ENCODE results near the gene KRT20.
"Not testable (repeated sequence)": the region's sequence is repeated elsewhere in the genome, so short reads cannot be mapped to it uniquely, and the experiment has no call there.

KRT20 gene, protein sequence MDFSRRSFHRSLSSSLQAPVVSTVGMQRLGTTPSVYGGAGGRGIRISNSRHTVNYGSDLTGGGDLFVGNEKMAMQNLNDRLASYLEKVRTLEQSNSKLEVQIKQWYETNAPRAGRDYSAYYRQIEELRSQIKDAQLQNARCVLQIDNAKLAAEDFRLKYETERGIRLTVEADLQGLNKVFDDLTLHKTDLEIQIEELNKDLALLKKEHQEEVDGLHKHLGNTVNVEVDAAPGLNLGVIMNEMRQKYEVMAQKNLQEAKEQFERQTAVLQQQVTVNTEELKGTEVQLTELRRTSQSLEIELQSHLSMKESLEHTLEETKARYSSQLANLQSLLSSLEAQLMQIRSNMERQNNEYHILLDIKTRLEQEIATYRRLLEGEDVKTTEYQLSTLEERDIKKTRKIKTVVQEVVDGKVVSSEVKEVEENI

DNA sequence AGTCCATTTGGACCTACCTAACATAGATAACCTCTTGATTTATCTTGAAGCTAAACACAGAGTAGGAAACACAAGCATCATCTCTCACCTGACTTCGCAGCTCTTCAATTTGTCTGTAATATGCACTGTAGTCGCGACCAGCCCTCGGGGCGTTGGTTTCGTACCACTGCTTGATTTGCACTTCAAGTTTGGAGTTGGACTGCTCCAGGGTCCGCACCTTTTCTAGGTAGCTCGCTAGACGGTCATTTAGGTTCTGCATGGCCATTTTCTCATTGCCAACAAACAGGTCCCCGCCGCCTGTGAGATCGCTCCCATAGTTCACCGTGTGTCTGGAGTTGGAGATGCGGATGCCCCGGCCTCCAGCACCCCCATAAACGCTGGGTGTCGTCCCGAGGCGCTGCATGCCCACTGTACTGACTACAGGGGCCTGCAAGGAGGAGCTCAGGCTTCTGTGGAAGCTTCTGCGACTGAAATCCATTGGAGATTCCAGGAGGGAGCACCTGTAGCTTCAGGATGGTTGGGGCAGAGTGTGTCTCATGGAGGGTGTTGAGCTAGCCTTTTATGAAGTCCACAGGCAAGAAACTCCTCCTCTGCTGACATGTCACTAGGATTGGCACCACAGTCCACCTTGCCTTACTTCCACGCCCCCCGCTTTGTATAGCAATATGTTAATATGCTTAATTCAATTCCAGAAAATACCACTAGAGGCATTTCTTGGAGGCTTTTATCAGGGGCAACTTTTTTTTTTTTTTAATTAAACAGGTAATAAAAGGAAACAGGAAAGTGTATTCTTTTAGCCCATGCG, at the start of gene KRT20:
Gene KRT20 (minus strand): TSS at position 535 of the 805 bp plus-strand sequence. CDS start 57 bp downstream, at position 478.
- no peak for DNase-seq (ENCODE audit: low read depth)

DNA sequence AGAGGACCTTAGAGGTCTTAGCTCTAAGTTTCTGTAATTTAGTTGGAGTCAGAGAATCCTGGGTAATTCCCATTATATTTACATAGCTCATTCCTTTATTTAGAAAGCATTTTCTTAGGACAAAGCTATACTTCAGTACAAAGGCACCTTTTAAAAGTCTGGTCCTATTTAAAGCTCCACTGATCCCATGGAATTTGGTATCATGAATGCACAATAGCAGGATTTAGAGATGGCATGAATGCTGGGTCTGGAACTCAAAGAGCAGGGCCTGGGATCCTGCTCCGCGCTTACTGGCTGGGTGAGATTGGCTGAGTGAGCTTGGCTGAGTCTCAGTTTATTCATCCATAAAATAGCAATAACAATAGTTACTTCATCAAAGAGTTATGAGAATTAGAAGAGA, 47.6 kb upstream of the KRT20 start:
- no peak for DNase-seq (ENCODE audit: low read depth)

DNA sequence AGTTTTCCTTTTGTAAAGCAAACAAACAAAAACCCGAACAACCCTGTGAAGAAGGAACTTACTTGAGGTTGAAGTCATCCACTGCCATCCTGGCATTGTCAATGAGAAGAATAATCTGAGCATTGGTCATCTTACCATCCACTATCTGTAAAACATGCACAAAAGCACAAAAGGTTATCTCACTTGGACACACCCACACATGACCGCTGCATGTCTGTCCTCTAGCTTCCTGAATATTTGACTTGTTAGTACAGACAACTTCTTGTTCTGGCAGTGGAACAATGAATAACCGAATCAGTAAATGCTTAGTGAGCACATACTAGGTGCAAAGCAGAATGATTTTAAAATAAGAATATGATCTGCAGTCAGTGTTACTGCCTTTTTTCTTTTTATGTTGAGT, 46.3 kb upstream of the KRT20 start:
- no peak for DNase-seq (ENCODE audit: low read depth)

DNA sequence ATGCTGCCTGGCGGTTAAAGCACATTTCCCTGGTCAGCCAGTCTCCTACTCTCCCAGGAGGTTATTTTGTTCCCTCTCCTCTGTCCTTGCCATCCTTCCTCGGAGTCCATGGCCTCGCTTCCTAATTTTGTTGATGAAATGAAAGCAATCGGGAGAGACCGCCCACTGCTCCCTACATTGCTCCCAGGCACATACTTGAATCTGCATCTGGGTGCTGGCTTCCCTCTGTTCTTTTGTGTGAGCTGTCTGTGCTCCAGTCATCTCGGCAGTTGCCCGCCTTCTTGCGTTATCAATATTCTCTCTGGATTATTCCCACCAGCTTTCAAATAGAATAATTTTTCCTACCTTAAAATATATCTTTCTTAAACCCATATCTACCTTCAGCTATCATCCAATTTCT, 41.3 kb upstream of the KRT20 start:
- no peak for DNase-seq (ENCODE audit: low read depth)

DNA sequence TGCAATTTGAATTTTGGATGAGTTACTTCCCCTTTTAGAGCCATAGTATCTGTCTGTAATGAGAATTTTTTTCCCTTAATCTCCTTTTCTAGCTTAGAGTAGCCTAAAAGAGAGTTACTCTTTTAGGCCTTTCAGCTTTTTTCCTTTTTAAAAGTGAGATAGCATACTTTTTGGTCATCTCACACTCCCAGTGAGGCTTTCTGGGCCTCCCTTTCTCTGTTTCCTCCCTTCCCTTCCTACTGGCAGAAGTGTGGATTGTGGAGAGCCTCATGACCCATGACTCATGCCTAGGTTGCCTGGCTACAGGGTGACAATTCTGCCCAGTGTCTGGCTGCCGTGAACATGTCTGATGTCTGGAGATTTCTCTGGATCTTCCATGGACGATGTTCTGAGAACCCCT, 37.2 kb upstream of the KRT20 start:
- DNase-seq (ENCODE audit: low read depth), result peak; percentile 90

DNA sequence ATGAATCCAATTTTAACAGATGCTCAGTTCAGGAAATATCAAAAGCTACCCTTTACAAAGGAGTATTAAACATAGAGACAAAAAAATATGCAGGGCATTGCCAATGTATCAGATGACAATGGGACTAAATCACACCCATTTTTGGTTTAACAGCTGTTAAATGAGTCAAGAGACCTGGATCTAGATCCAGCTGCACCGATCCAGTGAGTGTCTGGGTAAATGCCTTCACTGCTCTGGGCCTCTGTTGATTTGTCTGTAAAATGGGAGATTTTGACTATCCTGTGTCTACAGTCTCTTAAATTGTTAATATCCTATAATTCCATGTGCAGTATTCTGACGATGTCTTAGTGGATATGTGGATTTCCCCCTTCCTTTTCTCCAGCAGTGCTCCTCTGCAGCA, 36.0 kb upstream of the KRT20 start:
- DNase-seq (ENCODE audit: low read depth), result no peak

DNA sequence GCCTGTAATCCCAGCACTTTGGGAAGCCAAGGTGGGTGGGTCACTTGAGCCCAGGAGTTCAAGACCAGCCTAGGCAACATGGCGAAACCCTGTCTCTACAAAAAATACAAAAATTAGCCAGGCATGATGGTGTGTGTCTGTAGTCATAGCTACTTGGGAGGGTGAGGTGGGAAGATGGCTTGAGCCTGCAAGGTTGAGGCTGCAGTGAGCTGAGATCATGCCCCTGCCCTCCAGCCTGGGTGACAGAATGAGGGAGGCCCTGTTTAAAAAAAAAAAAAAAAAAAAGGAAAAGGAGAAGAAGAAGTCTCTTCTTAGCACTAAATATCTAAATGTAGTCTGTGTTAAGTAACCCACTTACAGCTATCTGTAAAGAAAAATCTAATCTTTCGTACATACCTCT, 32.1 kb upstream of the KRT20 start:
- DNase-seq (ENCODE audit: low read depth), result not testable (repeated sequence)

DNA sequence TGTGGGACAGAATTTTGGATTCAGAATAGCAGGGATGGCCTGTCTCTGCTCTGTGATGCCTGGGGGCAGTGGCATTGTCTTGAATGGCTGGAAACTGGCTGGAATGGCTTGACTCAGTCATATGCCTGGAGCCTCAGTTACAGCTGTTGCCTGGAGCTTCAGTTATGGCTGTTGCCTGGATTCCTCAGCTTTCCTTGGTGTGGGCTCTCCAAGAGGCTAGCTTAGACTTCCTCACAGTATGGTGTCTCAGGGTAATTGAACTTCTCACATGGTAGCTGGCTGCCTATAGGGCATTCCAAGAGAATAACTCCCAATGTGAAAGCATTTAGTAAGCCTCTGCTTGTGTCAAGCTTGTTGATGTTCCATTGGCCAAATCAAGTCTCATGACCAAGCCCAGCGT, 31.3 kb upstream of the KRT20 start:
- DNase-seq (ENCODE audit: low read depth), result no peak

DNA sequence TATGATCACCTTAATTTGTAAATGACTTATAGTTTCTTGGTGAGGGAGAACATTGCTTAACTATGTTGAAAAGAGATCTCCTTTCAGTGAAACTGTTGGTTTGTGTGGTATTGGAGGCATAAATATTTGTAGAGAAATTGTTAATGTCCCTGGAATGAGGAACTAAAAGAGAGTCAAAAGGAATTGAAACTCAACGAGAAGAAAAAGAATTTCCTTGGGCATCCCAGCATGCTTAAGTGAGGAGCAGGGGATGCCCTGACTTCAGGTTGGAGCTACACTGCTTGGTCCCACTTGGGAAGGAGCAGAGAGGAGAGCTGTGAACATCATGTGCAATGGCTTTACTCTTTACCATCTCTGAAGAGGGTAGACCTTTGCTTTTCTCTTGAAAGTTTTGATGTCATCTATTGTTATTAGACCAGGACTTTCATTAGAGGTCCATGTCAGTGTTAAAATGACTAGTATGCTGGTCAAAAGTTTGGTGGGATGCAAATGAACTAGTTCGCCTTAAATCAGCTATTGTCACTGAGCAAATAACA, 30.7 kb upstream of the KRT20 start:
- peak; percentile 84 for DNase-seq (ENCODE audit: low read depth)

DNA sequence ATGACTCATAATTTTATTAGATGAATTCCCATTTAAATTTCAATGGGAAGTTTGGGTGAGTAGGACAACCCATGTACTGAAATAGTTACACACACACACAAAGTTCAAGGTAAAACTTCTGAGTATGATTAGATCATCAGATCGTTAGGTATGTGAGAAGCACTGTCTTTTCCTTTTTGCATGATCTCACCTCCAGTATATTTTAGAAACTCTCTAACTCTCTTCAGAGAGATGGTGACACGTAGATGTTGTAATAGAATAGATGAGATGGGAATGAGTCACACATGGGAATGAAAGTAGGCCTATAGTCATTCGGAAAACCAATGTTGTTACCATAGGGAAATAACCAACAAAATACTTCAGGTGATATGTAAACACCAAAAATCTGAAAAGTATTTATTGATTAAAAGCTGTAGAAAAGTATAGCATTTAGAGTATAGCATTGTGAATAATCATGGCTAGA, 30.2 kb upstream of the KRT20 start:
- peak; percentile 96 for DNase-seq (ENCODE audit: low read depth)

DNA sequence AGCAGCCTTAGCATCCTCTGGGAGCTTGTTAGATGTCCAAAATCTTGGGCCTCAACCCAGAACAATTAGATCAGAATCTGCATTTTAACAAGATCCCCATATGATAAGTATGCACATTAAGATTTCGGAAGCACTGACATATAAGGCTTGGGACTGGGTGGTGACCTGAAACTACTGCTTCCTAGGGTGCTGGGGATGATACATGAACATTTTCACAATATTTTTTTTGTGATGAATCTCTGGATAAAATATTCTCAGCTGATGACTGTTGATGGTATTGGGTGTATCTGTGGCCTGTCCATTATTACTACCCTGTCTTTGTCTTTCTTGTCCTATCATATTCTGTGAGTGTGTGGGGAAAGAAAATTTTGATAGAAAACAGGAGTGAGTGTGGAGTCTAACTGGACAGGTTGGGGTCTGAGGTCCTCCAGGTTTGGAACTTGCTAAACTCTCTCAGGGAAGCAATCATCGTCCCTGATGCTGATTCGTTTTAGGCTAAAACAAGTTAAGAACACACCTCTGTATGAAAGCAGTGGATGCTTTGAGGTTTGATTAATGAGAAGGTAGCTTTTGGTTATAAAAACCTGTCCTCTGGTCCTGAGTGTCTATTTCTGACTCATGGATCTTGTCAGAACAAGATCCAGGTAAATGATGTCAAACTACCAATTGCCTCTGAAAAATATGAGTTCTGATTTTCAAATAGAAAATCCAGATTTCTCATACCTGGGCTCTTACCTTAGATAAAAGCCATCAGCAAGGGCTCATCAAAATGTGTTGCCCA, 29.2 kb upstream of the KRT20 start:
- DNase-seq (ENCODE audit: low read depth), result peak; percentile 45

DNA sequence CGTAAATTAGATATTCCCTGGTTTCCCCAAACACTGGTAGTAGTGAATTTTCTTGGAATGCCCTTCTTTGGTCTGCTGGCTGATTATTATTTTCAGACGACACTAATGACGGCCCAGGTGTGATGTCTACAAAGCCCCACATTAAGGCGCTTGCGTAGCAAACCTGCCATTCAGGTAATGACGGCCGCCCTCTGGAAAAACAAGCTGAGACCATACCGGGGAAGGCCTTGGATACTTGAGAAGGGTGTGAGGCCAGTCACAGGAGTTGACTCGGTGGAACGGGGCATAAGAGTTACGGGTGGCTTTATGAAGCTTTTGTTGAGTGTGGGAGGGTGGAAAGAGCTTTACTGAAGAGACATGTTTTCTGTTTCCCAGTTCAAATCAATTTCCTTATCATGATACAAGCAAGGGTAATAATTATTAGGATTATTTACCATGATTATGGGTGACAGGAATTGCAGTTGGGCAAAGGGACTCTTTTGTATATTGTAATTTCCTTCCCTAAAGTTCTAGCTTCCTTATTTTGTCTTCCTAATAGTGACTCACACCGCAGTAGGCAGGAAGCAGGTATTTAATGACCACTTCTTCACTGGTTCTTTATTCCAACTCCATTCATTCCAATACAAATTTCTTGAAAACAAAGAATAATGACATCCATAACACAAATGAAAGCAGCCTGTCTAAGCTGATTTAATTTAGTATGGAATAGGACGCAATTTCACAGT, 27.6 kb upstream of the KRT20 start:
- no peak for DNase-seq (ENCODE audit: low read depth)

DNA sequence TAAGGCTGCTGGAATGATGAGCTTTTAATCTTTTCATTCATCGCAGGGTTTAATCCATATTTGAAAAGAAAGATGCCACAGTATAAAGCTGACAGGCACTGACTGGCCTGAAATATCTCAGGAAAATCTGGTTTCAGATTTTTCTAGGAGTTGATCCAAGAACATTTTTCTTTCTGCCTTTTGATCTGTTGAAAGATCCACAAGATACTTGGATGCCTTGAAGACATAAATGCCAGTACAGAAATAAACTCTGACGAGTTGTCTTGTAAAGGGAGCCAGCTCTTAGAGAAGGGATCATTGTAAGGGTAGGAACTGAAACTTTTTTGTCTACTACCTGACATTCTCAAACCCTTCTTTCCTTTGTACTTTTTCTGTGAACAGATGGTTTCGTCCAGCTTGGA, 25.4 kb upstream of the KRT20 start:
- peak; percentile 94 for DNase-seq (ENCODE audit: low read depth)

DNA sequence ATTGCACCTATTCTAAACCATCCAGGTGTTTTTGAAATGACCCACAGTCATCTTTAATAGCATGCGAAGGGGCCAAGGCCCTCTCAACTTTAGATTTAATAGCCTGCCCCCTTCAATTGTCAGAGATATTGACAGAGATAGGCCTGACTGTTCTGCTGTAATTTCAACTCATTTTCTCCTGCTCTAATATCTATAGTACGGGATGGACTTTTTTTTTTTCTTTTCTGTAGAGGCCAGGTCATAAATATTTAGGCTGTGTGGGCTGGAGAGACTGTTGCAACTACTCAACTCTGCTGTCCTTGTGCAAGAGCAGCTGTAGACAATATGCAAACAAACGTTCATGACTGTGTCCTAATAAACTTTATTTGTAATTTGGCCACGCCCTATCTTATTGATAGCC, 24.7 kb upstream of the KRT20 start:
- peak; percentile 77 for DNase-seq (ENCODE audit: low read depth)

DNA sequence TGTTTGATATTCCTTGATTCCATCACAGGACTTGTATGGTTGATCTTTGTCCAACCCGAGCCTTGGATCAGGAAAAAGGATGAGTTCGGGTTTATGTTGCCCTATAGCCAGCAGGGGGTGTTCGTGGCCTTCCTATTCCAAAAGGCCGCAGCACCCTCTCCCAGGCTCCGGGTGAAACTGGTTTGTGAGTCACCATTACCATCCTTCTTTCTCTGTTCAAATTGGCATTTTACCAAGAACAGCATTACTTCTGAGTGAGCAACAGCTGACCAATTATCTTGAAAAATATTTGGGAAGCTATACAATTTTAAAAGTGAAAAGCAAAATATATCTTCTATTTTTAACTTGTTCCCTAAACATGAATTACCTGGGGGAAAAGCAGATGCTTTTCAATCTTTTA, 24.3 kb upstream of the KRT20 start:
- DNase-seq (ENCODE audit: low read depth), result peak; percentile 98

DNA sequence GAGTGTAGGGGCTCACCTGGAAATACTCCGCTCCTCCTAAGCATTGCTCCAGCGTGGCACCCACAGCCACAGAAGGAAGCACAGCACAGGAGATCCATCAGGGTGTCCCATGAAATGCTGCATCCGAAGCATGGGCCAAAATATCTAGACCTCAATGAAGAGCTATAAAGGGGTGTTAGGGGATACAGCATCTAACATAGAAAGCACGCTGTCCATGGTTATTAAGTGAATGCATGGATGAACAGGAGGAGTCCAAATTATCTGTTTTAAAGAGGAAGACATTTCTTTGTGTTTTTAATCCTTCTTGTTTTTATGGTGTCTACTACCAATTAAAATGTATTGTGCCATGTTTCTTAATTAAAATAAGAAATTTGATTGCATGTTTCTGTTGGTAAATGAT, 21.6 kb upstream of the KRT20 start:
- no peak for DNase-seq (ENCODE audit: low read depth)

DNA sequence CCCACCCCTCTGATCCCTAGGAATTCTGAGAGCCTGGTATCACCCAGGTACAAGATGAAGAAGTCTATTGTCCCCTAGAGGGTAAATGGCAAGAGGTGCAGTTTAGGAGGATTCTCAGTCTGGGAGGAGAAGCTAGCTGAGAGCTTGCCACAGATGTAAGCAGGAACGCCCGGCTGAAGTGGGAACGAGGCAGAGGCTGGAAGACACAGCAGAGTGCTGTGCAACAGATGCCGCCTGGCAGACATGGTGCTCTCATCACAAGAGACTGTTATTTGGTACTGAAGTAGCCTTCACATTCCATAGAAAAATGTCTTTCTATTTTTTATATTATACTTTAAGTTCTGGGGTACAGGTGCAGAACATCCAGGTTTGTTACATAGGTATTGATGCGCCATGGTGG, 20.3 kb upstream of the KRT20 start:
- DNase-seq (ENCODE audit: low read depth), result no peak

DNA sequence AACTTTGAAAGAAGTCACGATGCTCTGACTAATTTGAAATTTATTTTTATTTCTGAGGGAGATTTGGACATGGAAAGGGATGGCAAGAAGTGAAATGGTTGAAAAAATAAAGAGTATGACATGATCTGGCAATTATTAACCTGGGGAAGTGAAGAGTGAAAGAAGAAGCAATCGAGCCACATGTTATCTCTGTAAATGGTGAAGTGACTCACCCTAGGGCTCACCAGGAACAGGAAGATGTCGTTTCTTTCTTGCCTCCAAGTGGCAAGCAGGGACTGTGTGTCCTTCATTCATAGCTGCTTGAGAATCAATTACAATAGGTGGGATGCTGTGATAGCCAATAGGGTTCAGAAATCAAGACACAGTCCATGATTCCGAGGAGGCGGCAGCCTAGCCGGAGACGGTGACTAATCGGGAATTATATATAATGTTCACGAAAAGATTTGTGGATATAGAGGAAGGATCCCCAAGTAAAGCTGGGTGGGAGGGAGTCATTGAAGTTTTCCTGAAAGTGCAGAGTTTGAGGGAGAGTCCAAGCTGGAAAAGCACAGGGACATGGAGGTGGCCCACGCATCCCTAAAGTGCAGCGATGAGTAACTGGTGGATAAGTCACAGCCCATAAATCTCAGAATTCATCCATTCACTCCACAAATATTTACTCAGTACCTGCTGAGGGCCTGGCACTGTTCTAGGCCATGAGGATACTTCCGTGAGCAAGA, 18.2 kb upstream of the KRT20 start:
- DNase-seq (ENCODE audit: low read depth), result peak; percentile 83

DNA sequence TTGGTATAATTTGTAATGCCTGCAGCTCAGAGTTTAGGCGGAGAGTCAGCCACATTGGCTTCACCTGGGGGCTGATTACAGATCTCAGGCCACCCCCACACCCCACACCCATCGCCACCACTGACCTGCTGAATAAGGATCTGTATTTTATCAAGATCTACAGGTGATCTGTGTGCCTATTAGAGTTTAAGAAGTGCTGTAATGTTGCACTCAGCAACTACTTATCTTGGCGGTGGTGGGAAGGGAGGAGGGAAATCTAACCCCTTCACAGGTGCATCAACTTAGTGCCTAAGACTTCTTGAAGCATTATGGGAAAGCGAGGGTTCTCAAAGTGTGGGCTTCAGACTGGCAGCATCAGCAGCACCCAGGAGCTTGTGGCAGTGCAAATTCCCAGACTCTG, 17.5 kb upstream of the KRT20 start:
- no peak for DNase-seq (ENCODE audit: low read depth)

DNA sequence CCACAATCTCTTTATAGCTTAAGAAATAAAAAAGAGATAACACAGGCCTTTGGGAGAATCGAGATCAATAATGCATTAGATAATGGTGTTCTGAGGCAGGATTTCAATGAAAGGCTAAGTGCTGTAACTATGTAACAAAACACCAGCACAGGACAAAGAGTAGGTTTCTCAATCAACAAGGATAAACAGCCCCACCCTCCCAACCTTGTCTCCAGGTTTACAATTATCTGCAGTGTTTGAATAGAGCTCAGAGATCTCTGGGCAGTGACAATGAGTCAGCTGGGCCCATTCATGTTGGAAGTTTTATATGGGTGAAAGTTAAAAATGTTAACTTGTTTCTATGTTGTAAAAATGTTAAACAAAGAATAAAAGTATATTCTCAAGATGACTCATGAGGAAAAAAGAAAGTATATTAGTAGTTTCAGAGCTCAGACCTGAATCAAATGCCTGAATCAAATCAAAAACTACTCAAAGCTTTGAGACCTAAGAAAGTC, 17.0 kb upstream of the KRT20 start:
- peak; percentile 74 for DNase-seq (ENCODE audit: low read depth)
